ENCODE results near the gene JAG1.
"Not testable (repeated sequence)": the region's sequence is repeated elsewhere in the genome, so short reads cannot be mapped to it uniquely, and the experiment has no call there.

Gene JAG1

DNA sequence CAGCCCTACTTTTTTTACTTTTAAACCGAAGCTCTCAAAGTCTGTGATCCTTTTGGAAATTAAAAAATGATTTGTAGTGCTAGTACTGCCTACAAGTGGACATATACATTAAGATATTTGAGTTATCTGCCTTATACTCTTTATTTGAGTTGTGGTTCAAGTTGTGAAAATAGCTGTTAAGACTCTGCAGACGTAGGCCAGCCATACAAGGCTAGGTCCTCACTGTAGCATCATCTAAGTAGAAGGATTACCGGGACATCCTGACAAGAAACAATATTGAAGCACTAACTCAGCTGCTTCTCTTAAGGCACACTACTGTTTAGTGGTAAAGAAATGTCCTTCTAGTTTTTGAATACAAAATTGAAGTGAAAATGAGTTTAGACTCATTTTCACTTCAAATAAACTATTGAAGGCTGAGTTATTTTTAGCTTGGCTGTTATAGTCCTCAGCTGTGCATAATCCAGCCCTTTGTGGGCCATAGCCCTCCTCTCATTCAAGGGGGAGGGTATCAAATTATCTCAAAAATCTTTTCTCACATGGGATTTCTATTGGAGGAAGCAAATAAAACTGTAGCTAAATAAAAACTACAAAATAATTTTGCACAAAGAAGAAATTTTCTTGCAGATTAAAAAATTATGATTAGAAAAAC lies 68.1 kb downstream of the JAG1 start:
- DNase-seq = no peak

DNA sequence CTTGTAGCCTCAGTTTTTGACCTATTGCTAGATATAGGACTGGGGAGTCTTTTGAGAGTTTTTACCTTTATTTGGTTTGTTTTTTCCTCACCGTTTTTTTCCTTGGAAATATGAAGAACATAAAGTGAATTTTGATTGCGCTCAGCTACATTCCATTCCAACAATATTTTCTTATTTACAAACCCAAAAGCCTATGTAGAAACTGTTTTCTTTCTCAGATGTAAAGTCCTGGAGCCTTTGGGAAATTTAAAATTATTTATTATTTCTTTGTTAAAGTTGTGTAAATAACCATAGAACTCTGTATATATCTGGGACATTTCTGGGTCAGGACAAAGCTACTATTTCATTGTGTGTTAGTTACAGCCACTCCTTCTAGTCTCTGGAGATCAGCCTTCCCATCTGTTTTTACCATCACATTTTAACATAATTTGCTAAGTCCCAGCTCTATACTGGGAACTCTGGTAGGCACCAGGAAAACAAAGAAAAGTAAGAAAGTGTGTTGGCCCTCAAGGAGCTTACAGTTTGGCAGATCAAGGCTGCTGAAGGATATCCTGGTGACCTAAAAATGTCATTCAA lies 68.8 kb downstream of the JAG1 start:
- no peak for DNase-seq

DNA sequence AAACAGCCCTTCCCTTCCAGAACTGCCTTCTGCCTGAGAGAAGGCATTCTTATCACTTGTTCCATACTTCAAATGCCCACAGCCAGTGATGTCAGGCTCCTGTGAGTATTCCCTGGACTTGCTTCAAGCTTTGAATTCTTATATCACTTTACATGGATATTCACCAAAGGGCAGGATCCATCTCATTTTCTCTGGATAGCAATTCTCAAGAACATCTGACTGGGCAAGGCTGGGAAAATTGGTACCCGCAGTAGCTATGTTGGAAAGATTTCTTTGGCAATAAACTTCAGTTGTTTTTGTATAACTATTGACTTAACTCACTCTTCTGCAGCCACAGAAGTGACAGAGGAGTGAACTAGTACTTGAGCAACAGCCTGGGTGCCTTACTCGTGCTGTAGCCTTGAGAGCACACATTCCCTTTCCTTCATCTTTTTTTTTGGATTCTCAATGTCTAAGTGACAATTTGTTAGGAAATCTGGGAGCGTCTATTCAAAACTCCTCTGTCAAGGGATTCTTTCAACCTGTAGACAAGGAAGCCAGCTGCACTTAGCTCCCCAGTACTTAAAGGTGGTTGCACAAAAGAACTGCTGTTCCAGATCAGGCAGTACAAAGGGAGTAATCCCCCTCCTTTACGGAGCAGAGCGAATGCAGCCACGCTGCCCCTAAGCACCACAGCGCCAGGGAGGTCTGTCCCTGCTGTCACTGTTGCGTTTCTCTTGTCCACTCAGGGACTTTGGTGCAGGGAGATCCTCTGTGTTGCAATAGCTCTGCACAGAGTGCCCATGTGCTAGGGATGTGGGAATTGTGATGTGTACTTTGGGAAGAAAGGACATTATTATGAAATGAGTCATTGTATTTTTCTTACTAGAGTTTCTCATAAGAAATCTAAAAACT lies 69.6 kb downstream of the JAG1 start:
- DNase-seq = no peak

DNA sequence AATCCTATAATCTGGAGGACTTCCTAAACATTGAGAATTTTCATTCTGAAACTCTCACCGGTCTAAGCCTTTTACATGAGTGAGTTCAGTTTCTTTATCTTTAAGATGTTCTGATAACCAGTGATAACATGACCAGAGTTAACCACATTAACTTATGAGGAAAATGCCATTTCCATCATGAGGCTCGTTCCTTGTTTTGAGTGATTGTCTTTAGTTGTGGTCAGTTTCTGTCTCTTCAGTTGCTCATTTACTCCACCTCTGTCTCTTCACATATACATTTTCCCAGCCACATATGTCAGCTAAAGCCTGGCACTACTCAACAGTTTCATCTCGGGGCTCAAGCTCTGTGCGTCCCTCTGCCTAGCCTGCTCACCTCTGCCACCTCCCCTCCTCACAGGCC lies 70.4 kb downstream of the JAG1 start:
- no peak for DNase-seq

DNA sequence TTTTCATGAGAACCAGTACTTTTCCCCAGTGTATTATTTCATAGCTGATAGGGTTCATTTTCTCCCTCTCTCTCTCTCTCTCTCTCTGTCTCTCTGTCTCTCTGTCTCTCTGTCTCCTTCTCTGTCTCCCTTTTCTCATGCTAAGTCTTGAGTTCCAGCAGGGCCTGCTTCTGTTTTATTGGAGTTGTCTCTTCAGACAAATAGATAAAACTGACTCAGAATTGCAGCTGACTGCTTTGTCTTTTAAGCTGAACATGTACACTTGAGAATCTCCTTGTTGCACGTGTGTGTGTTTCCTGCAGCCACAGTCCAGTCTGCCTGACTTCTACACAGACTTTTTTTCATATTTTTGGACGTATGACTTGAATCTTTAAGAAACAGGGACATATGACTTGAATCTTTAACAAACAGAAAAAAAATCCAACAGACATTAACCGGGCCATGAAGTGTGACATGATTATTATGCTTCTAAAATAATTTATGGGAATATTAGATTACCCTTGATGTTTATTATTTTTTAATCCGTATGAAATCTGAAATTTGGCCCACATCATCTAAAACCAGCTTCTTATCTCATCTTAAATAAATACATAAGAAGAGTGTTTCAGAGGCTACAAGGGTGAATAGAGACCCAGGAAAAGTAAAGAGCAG lies 71.5 kb downstream of the JAG1 start:
- DNase-seq = no peak

DNA sequence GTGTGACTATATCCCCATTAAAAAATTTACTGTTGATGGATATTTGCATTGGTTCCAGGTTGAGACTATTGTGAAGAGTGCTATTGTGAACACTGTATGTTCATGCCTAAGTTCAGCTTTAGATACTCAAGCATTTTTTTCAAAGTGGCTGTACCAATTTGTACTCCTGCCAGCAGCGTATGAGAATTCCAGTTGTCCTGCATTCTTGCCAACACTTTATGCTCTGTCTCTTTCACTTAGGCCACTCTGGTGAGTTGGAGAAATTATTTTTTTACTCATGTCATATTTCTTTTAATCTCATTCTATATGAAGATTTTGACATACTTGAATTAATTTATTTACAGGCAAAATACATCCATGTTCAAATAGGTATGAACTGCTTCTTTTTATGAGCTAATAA lies 76.2 kb downstream of the JAG1 start:
- DNase-seq = no peak

DNA sequence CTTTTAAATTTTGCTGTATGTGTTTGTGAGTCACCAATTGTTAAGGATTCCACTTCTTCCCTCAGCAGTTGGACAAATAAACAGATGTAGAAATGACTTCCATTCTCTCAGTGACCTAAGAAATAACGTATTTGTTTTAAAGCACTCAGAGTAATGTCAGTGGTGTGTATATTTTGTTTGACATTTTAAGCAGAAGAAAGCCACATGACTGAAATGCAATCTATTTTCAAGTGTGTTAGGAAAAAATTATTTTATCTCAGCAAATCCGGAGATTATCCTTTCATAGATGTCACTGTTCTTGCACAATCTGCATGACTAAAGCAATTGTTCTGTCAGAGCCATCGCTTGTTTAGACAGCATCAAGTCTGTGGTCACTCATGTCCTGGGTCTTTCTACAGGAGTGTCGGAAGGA lies 77.1 kb downstream of the JAG1 start:
- no peak for DNase-seq

DNA sequence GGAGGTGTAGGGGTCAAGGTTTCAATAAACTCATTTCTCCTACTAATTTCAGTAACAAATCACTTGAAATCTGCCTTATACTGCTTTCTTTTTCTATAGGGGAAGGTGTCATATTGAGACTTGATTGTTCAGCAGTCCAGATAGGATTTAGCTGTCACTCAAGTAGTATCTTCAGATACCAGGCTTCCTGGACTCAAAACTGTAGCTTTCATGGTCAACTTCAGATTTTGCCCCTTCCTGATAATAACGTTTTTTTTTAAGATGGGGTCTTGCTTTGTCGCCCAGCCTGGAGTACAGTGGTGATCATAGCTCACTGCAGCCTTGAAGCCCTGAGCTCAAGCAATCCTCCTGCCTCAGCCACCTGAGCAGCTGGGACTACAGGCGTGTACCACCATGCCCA lies 77.8 kb downstream of the JAG1 start:
- DNase-seq = no peak

DNA sequence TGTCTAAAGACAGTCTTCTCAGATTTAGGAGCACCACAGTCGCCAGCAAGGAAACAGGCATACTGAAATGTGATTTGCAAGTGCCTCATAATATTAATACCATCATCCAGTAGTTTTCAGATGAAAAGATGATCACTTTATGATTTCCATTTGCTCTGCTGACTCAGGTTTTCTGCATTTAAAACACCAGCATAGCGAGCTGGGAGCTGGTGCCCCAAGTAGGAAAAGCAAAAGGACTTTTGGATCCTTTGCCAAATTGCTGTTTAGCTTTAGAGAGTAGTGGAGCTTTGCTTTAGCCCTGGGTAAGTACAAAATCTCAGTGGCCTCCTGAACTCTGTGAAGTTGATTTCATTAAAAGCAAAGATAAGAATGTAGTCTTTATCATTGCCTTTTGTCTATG lies 78.5 kb downstream of the JAG1 start:
- DNase-seq = no peak

DNA sequence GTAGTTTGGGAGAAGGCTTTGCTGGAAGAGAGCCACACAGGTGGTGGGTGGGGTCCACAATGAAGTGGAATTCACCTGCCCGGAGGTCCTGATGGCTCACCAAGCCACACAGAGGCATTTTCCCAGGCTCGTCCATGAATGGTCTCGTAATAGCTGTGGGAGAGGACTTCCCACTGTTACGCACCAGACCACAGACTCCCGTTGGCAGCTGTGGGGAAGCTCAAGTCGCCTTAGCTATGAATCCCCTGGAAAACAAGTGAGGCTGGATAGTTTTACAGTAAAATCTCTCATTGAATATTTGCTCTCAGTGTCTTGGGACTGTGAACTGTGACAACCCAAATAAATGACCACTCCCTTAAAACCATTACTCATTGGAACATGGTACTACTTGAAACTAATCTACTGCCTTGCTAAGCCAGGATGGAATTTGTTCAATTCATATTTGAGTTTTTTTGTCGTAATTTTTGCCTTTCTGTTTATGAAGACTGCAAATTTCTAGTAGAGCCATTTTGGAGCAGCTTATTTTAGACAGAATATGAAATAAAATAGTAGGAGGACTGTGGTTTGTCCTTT lies 79.4 kb downstream of the JAG1 start:
- DNase-seq = no peak

DNA sequence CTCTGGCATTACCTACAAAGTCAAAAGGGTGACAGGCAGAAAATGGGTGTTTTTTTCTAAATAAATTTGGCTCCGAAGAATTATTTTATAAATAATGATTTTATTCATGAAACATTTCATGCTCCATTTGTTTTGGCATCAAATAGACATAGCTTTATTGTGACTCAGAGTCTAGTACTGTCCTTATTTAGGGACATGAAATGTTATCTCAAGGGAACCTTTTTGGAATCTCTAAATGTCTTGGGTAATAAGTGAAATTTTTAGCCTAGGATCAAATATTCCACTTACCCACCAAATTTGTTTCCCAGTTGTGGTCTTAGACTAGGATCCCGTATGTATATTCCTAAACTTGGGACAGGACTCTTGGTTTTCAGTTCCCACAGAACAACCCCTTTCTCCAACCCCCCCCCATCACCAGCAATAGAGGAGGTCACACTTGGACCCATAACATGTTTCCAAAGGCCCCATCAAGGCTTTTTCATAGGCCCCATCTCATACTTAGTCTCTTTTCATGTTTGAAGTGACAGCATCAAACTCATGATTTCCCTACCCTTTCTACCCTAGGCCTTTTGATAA lies 81.8 kb downstream of the JAG1 start:
- no peak for DNase-seq

DNA sequence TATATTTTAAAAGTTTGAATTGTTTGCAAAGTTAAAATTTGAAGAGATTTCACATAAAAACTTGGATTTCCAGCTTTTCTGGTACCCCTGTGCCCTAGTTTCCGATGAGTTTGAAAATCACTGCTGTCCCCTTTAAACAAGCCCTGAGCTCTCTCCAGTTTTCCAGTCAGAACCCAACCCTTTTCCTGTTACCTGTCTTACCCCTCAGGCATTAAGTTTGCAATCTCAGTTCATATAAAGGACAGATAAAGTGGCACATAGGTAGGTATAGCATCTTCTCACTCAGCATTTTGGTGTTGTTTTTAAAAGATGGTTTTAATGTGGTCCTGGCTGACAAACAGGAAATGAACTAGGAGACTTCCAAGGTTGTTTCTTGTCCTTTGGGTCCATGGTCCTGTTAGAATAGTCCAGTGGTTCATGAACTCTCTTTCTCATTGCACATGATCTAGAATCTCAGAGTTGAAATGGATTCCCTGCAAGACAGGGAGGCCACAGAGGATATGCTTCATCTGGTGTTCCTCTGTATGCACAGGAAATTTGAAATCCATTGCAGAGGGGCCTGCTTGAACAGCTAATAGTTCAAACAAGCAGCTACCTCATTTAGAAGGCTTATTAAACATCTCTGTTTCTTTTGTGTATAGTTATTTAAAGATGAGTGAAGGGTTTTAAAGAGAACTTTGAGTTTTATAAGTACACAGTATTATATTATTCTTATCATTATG lies 82.7 kb downstream of the JAG1 start:
- DNase-seq = no peak

DNA sequence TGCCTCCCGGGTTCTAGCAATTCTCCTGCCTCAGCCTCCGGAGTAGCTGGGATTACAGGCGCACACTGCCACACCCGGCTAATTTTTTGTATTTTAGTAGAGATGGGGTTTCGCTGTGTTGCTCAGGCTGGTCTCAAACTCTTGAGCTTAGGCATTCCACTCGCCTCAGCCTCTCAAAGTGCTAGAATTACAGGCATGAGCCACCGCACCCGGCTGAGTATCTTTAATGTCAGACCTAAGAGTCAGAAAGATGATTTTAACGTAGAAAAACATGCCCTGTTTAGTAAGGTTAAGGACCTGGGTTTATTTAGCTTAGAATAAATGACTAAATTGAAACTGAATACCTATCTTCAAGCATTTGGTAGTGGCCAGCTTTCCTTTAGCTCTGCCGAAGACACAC lies 83.4 kb downstream of the JAG1 start:
- not testable (repeated sequence) for DNase-seq
